Ecto neural progenitor cell (in vitro differentiated cells): ENCODE data around the gene CAMTA1.
A peak's percentile ranks its signal among the peaks of the same experiment; 100 is the strongest.

Source experiments
- DNase-seq: peaks from one replicate; pipeline ENCODE4 v3.0.0-alpha.2; 2018; ENCODE audit warnings: low spot score

The CAMTA1 gene

GRCh38 chr1:7727809-7728471, 942.7 kb downstream of the CAMTA1 start:
- no peak for DNase-seq

DNA sequence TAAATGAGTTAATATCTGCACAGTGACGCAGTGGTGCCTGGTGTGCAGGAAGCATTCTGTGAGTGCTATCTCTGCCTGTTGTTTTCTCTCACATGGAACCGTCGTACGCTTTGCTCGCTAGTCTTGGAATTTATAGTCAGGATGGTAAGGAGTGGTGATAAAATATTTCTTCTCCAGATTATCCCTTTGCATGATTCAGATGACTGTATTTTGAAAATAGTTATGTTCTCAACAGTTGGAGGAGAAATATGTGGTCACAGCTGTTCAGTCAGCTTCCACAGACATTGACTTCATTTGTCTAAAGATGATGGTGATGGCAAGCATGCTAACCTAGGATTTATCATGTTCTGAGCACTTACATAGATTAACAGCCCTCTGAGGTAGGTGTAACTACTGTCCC, 944.5 kb downstream of the CAMTA1 start:
- no peak for DNase-seq

DNA sequence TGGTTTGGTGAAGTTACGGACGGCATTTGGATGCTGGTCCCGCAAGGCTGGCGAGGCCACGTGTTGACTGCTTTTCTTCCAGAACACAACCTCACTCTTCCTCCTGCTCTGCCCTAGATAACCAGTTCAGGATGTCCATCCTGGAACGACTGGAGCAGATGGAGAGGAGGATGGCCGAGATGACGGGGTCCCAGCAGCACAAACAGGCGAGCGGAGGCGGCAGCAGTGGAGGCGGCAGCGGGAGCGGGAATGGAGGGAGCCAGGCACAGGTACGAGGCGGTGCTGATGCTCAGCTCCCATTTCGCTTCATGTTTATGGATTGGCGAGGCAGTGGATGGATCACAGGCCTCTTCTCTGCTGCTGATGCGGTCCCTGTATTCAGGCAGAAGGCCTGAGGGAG, 947.1 kb downstream of the CAMTA1 start:
- DNase-seq: no peak

DNA sequence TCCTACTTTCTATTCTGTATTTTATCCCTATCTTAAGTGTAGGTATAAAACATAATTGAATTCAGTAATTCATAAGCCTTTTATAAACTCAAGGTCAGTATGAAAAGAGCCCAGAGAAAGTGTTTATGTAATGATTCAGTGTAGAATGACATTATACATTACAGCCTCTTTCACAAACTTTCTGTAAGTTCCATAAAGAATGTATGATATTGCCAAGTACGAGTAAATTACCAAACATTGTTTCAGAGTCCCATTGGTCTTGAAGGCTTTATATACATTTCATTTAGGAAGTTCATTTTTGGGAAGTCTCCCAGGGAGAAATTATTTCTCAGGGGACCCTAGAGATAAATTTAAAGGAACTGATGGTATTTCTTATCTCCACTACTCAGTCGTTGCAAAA, 948.0 kb downstream of the CAMTA1 start:
- DNase-seq: no peak

DNA sequence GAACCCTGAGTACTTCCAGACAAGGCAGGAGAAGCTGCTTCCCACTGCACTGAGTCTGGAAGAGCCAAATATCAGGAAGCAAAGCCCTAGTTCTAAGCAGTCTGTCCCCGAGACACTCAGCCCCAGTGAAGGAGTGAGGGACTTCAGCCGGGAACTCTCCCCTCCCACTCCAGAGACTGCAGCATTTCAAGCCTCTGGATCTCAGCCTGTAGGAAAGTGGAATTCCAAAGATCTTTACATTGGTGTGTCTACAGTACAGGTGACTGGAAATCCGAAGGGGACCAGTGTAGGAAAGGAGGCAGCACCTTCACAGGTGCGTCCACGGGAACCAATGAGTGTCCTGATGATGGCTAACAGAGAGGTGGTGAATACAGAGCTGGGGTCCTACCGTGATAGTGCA, 952.8 kb downstream of the CAMTA1 start:
- no peak for DNase-seq

GRCh38 chr1:7743346-7743745, 958.1 kb downstream of the CAMTA1 start:
- DNase-seq: no peak

GRCh38 chr1:7744882-7745281, 959.6 kb downstream of the CAMTA1 start:
- no peak for DNase-seq

DNA sequence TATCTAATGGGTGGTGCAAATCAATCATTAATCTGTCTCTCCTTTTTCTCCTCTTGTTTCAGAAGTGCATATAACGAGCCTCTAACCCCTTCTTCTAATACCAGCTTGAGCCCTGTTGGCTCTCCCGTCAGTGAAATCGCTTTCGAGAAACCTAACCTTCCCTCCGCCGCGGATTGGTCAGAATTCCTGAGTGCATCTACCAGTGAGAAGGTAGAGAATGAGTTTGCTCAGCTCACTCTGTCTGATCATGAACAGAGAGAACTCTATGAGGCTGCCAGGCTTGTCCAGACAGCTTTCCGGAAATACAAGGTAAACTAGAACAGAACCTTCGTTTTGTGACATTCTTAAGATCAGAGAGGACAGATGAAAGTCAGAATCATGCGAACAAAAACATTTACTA, 960.5 kb downstream of the CAMTA1 start:
- no peak for DNase-seq

GRCh38 chr1:7747605-7748004, 962.4 kb downstream of the CAMTA1 start:
- no peak for DNase-seq

DNA sequence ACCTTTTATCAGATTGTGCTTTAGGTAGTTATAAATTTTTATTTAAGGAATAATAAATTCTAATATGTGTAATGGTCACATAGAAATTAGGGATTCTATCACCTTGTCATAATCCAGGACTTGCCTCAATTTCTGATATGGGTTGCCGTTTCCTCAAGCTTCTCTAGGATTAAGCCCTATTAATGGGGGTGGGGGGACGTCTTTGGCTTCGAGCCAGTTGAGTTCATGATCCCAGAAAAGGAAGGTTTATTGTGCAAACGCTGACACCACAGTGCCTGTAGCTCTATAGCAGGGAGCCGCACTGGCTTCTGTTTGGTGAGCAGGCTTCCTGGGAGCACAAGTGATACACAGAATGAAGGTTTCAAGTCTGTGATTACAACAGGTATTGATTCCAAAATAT, 963.9 kb downstream of the CAMTA1 start:
- DNase-seq: no peak

GRCh38 chr1:7751174-7751573, 965.9 kb downstream of the CAMTA1 start:
- no peak for DNase-seq

- DNase-seq: peak; percentile 65
Observed at GRCh38 chr1:7752512-7753417, 967.5 kb downstream of the CAMTA1 start.

GRCh38 chr1:7753641-7754040, 968.4 kb downstream of the CAMTA1 start:
- no peak for DNase-seq

DNA sequence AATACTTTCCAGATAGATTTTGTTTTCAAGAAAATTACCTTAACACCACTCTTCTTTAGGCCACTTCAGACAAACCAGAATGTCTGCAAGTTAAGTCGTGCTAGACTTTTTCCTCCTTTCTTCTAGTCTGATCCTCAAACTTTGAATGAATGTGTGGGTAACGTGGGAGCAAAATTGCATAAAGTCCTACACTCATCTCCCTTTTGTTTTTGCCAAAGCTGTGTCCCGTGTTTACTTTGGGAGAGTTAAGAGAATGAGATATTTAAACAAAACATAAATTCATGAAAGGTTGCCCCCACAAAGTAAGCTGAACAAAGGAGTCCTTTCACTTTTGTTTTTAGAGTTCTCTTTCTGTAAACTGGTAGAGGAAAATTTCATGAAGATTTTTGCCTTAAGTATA, 969.0 kb downstream of the CAMTA1 start:
- DNase-seq: no peak

GRCh38 chr1:7755448-7755847, 970.2 kb downstream of the CAMTA1 start:
- DNase-seq: no peak

GRCh38 chr1:7760245-7760644, 975.0 kb downstream of the CAMTA1 start:
- no peak for DNase-seq

- DNase-seq: no peak
Observed at GRCh38 chr1:7761103-7761502, 975.8 kb downstream of the CAMTA1 start.

- no peak for DNase-seq
Observed at GRCh38 chr1:7767176-7767575, 981.9 kb downstream of the CAMTA1 start.

DNA sequence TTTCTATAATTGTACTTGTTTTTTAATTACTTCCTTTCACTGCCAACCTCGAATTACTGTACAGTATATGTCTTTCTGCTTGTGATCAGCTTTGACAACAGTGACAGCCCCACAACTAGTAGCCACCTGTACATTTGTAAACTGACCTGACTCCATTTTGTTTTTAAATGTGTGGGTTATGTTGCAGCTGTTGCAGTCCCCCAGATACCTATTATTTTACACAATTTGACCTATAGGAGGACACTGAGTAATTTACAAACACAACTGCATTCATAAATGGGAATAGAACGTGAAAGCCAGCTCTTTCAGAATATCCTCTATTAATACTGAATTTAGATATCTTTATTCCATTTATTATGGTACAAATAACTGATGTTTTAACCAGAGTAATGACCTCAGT, 983.3 kb downstream of the CAMTA1 start:
- DNase-seq: no peak

DNA sequence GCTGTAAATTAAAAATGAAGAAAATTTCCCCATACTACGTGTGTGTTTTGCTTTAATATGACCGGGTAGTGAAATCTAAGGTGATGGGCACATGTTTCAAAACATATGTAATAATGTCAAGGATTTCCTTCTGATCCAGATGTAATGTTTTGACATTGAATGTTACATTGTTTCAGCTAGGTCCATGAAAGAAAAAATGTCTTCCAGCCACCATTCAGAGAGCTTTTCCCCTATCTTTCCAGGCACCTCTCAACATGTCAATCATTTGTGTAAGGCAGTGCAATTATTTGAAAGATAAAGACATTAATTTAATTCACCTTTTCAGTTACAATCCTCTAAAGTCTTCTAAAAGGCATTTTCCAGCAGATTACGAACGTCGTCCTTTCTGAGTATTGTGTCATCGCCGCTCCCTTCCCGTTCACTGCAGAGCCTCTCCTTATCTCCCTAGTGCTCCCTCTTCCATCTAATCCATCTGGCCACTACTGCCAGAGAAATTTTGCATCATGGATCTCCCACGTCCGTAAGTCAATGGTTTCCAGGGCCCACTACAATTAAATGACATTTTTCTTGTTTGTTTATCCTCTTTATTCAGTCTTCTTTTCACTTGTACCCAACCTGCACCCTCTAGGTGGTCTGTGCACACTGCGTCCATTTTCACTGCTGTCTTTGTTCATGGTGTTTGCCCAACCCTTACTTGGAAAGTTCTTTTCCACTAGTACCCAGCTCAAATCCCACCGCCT, 984.6 kb downstream of the CAMTA1 start:
- DNase-seq: no peak

GRCh38 chr1:7770669-7770996, 985.4 kb downstream of the CAMTA1 start:
- DNase-seq: no peak

DNA sequence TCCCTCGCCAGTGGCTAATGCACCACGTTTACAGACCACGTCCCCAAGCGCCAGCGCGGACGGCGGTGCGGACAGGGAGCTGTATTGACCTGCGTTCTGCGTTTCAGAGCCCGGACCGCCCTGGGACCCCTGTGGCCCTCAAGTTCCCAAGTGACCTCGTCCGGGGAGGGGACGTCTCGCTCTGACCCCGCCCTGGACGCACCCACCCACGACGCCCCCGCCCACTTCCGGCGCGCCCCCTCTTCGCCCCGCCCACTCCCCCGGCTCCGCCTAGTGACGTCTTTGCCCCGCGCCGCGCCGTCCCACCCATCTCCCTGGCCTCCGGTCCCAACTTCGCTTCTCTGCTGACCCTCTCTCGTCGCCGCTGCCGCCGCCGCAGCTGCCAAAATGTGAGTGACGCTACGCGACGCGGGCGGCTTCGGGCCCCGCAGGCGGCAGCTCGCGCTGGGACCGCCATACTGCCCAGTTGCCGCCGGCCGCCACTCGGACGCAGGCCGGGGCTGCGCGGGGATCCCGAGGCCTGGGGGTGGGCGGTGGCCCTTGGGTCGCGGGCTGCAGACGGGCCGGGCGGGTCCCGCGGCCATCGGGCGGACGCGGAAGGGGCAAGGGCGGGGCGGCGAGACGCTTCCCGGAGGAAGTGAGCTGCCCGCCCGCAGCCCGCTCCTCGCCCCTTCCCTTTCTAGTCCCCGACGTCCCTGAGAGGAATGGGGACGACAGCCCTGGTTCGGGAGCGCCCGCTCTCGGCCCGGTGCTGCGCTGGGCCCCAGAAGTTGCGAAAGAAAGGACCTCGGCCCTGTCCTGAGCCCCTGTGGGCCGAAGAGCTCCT, 986.0 kb downstream of the CAMTA1 start, which contains the start of gene VAMP3:
VAMP3 (plus strand) TSS at position 300 of the 826 bp plus-strand sequence; CDS start at position 388, 88 bp downstream.
- peak; percentile 94 for DNase-seq
